WTC11 (cell line): ENCODE measurements around the gene SERTAD3. TPM values are rescaled to one million over a fixed set of nuclear protein-coding genes. Genes with fewer than 3 reads are reported as not detected.

Experiments used
- FOXP1 ChIP-seq: sonication (generic); formaldehyde crosslinking; IDR thresholded peaks from 2 replicates; pipeline ENCODE4 v1.8.0; 2022; ENCODE audit warnings: missing genetic modification reagents, mild to moderate bottlenecking, moderate library complexity, borderline replicate concordance
- KAT7 ChIP-seq: sonication (generic); formaldehyde crosslinking; IDR thresholded peaks from 2 replicates; pipeline ENCODE4 v1.8.1; 2023; ENCODE audit warnings: missing genetic modification reagents, mild to moderate bottlenecking, borderline replicate concordance
- NR3C1 ChIP-seq: sonication (generic); formaldehyde crosslinking; conservative IDR thresholded peaks from 2 replicates; pipeline ENCODE4 v1.8.1; 2023; ENCODE audit warnings: low read depth, mild to moderate bottlenecking, missing genetic modification reagents
- OVOL2 ChIP-seq: fragments of 250-450 bp; sonication (Bioruptor Pico); IDR thresholded peaks from 2 replicates; pipeline ENCODE4 v1.9.0; 2021; ENCODE audit warnings: mild to moderate bottlenecking, borderline replicate concordance
- SMAD3 ChIP-seq: sonication (generic); formaldehyde crosslinking; IDR thresholded peaks from 2 replicates; pipeline ENCODE4 v1.8.0; 2022; ENCODE audit warnings: missing genetic modification reagents, mild to moderate bottlenecking, borderline replicate concordance
- ZBTB21 ChIP-seq: sonication (generic); formaldehyde crosslinking; IDR thresholded peaks from 2 replicates; pipeline ENCODE4 v1.8.1; 2023; ENCODE audit warnings: mild to moderate bottlenecking, missing genetic modification reagents, borderline replicate concordance
- ZNF423 ChIP-seq: fragments of 250-450 bp; sonication (Bioruptor Pico); IDR thresholded peaks from 2 replicates; pipeline ENCODE4 v2.1.2; 2022; ENCODE audit warnings: mild to moderate bottlenecking, moderate library complexity
- total RNA-seq: library from RNA; stranded (reverse); gene quantifications from 3 replicates; pipeline ENCODE4 v1.2.3, GENCODE V29; 2021
- TF ChIP-seq, protein P1 (sequence below): fragments of 250-450 bp; sonication (Bioruptor Pico); IDR thresholded peaks from 2 replicates; pipeline ENCODE4 v1.8.0; 2021; ENCODE audit warnings: mild to moderate bottlenecking
- TF ChIP-seq, protein P2 (sequence below): fragments of 200-600 bp; IDR thresholded peaks from 2 replicates; pipeline ENCODE4 v1.8.0; 2022; ENCODE audit warnings: antibody characterized with exemption
- TF ChIP-seq, protein P3 (sequence below): sonication (generic); formaldehyde crosslinking; conservative IDR thresholded peaks from 2 replicates; pipeline ENCODE4 v1.8.1; 2022; ENCODE audit warnings: mild to moderate bottlenecking, missing genetic modification reagents
- TF ChIP-seq, protein P4 (sequence below): sonication (generic); formaldehyde crosslinking; IDR thresholded peaks from 2 replicates; pipeline ENCODE4 v1.8.0; 2022; ENCODE audit warnings: mild to moderate bottlenecking, missing genetic modification reagents
- TF ChIP-seq, protein P5 (sequence below): sonication (generic); formaldehyde crosslinking; IDR thresholded peaks from 2 replicates; pipeline ENCODE4 v1.8.0; 2023; ENCODE audit warnings: missing genetic modification reagents, mild to moderate bottlenecking, borderline replicate concordance
- TF ChIP-seq, protein P6 (sequence below): sonication (generic); formaldehyde crosslinking; IDR thresholded peaks from 2 replicates; pipeline ENCODE4 v1.8.1; 2022; ENCODE audit warnings: low read depth, missing genetic modification reagents, borderline replicate concordance
- TF ChIP-seq, protein P7 (sequence below): sonication (generic); formaldehyde crosslinking; IDR thresholded peaks from 2 replicates; pipeline ENCODE4 v1.8.0; 2022; ENCODE audit warnings: mild to moderate bottlenecking, missing genetic modification reagents

Gene SERTAD3
- total RNA-seq, 1 experiment from 2014 or later: 33.6 TPM

DNA sequence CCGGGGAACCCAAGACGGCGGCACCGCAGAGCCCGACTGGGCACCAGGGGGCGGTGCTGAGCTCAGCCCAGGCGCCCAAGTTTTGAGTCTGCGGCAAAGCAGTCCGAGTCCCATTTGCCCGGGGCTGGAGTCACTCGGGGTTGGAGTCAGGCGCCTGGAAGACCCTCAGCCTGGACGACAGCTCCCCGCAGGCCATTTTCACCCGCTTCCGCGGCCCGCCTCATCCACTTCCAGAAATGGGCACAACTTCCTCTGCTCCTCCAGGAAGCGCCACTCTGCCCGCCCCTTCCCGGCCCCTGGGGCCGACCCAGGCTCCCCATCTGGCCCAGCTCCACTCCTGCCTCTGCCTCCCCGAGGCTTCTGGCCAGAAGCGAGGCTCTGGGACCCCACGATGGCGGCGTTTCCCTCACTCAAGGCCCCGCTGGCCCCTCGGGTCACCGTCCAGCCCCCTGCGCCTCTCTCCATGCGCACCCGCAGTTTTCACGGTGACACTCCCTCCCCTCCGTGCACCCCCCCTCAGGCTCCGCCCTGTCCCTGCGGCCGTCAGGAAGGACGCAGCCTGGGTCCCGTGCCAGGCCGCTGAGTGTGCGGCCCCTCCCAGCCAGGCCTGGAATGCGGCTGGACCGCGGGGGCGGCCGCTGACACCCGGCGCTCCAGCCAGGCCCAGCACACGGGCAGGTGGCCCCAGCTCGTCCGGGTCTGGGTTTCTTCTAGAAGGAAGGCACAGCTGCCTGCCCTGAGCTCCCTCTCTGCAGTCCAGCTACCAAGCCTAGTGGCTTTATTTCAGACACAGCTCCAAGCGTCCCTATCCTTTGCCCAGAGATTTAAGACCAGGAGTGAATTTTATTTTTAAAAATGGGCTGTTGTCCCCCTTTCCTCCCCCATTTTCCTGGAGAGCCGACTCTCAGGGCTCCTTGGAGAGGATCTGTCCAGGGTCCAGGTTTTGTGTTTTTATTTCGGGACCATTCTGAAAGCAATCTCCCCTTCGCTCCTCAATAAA lies 23.1 kb downstream of the SERTAD3 start (continued):
- TF ChIP-seq ZNF423 (CRISPR knock-in tag) (no peak), KAT7 (CRISPR knock-in tag) (no peak), OVOL2 (CRISPR knock-in tag) (no peak), SMAD3 (CRISPR knock-in tag) (0 out of 2 replicates have a peak, but pooled peaks have one; percentile 40), FOXP1 (CRISPR knock-in tag) (no peak; the same call in 1 of the 2 replicates), ZBTB21 (CRISPR knock-in tag) (no peak; the same call in 1 of the 2 replicates), NR3C1 (CRISPR knock-in tag) (no peak)
- TF ChIP-seq, protein P1, sequence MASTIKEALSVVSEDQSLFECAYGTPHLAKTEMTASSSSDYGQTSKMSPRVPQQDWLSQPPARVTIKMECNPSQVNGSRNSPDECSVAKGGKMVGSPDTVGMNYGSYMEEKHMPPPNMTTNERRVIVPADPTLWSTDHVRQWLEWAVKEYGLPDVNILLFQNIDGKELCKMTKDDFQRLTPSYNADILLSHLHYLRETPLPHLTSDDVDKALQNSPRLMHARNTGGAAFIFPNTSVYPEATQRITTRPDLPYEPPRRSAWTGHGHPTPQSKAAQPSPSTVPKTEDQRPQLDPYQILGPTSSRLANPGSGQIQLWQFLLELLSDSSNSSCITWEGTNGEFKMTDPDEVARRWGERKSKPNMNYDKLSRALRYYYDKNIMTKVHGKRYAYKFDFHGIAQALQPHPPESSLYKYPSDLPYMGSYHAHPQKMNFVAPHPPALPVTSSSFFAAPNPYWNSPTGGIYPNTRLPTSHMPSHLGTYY (CRISPR knock-in tag): no peak
- TF ChIP-seq, protein P2, sequence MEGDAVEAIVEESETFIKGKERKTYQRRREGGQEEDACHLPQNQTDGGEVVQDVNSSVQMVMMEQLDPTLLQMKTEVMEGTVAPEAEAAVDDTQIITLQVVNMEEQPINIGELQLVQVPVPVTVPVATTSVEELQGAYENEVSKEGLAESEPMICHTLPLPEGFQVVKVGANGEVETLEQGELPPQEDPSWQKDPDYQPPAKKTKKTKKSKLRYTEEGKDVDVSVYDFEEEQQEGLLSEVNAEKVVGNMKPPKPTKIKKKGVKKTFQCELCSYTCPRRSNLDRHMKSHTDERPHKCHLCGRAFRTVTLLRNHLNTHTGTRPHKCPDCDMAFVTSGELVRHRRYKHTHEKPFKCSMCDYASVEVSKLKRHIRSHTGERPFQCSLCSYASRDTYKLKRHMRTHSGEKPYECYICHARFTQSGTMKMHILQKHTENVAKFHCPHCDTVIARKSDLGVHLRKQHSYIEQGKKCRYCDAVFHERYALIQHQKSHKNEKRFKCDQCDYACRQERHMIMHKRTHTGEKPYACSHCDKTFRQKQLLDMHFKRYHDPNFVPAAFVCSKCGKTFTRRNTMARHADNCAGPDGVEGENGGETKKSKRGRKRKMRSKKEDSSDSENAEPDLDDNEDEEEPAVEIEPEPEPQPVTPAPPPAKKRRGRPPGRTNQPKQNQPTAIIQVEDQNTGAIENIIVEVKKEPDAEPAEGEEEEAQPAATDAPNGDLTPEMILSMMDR: peak; percentile 91
- TF ChIP-seq, protein P3, sequence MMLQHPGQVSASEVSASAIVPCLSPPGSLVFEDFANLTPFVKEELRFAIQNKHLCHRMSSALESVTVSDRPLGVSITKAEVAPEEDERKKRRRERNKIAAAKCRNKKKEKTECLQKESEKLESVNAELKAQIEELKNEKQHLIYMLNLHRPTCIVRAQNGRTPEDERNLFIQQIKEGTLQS: no peak
- TF ChIP-seq, protein P4, sequence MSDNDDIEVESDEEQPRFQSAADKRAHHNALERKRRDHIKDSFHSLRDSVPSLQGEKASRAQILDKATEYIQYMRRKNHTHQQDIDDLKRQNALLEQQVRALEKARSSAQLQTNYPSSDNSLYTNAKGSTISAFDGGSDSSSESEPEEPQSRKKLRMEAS (CRISPR knock-in tag): peak; percentile 80
- TF ChIP-seq, protein P5, sequence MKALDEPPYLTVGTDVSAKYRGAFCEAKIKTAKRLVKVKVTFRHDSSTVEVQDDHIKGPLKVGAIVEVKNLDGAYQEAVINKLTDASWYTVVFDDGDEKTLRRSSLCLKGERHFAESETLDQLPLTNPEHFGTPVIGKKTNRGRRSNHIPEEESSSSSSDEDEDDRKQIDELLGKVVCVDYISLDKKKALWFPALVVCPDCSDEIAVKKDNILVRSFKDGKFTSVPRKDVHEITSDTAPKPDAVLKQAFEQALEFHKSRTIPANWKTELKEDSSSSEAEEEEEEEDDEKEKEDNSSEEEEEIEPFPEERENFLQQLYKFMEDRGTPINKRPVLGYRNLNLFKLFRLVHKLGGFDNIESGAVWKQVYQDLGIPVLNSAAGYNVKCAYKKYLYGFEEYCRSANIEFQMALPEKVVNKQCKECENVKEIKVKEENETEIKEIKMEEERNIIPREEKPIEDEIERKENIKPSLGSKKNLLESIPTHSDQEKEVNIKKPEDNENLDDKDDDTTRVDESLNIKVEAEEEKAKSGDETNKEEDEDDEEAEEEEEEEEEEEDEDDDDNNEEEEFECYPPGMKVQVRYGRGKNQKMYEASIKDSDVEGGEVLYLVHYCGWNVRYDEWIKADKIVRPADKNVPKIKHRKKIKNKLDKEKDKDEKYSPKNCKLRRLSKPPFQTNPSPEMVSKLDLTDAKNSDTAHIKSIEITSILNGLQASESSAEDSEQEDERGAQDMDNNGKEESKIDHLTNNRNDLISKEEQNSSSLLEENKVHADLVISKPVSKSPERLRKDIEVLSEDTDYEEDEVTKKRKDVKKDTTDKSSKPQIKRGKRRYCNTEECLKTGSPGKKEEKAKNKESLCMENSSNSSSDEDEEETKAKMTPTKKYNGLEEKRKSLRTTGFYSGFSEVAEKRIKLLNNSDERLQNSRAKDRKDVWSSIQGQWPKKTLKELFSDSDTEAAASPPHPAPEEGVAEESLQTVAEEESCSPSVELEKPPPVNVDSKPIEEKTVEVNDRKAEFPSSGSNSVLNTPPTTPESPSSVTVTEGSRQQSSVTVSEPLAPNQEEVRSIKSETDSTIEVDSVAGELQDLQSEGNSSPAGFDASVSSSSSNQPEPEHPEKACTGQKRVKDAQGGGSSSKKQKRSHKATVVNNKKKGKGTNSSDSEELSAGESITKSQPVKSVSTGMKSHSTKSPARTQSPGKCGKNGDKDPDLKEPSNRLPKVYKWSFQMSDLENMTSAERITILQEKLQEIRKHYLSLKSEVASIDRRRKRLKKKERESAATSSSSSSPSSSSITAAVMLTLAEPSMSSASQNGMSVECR (CRISPR knock-in tag): peak; percentile 64
- TF ChIP-seq, protein P6, sequence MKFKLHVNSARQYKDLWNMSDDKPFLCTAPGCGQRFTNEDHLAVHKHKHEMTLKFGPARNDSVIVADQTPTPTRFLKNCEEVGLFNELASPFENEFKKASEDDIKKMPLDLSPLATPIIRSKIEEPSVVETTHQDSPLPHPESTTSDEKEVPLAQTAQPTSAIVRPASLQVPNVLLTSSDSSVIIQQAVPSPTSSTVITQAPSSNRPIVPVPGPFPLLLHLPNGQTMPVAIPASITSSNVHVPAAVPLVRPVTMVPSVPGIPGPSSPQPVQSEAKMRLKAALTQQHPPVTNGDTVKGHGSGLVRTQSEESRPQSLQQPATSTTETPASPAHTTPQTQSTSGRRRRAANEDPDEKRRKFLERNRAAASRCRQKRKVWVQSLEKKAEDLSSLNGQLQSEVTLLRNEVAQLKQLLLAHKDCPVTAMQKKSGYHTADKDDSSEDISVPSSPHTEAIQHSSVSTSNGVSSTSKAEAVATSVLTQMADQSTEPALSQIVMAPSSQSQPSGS (CRISPR knock-in tag): no peak
- TF ChIP-seq, protein P7, sequence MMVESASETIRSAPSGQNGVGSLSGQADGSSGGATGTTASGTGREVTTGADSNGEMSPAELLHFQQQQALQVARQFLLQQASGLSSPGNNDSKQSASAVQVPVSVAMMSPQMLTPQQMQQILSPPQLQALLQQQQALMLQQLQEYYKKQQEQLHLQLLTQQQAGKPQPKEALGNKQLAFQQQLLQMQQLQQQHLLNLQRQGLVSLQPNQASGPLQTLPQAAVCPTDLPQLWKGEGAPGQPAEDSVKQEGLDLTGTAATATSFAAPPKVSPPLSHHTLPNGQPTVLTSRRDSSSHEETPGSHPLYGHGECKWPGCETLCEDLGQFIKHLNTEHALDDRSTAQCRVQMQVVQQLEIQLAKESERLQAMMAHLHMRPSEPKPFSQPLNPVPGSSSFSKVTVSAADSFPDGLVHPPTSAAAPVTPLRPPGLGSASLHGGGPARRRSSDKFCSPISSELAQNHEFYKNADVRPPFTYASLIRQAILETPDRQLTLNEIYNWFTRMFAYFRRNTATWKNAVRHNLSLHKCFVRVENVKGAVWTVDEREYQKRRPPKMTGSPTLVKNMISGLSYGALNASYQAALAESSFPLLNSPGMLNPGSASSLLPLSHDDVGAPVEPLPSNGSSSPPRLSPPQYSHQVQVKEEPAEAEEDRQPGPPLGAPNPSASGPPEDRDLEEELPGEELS: peak; percentile 84; the same call in 1 of the 2 replicates
